ENCODE data around the gene MYCBP. TPM values are rescaled to one million over a fixed set of nuclear protein-coding genes. Genes with fewer than 3 reads are reported as not detected.
A peak's percentile ranks its signal among the peaks of the same experiment; 100 is the strongest.

MYCBP gene
- total and polyA plus RNA-seq, 9 donors: 10.5 to 29.6 (median 23.6) TPM

- H3K27me3 ChIP-seq (ENCODE audit: control insufficient read depth, insufficient read depth, low read length): no peaks in the 10 kb centered on the region
- no CpG with 5 or more reads among the region's 2 CpGs for WGBS (ENCODE audit: insufficient coverage)
- H3K4me1 ChIP-seq (ENCODE audit: control insufficient read depth, insufficient read depth, low read length): peaks cover 14% of the 10 kb centered on the region
- no peaks in the 10 kb centered on the region for H3K36me3 ChIP-seq (ENCODE audit: control insufficient read depth, insufficient read depth, low read length)
- no peak for DNase-seq
- H3K27ac ChIP-seq (ENCODE audit: low read length): no peak overlapping the region
- no peak overlapping the region for H3K4me3 ChIP-seq (ENCODE audit: low read length)
- H3K9me3 ChIP-seq (replicated peaks; ENCODE audit: control insufficient read depth, low read depth, low read length): no peaks in the 10 kb centered on the region
These were observed 2.7 kb upstream of the MYCBP start for GRCh38 chr1:38875811-38876210.

GRCh38 chr1:38872401-38873026 lies 634 bp downstream of the MYCBP start:
- Histone ChIP-seq H3K4me1 (ENCODE audit: control insufficient read depth, insufficient read depth, low read length) (peaks cover 14% of the 10 kb centered on the region), H3K27me3 (ENCODE audit: control insufficient read depth, insufficient read depth, low read length) (no peaks in the 10 kb centered on the region), H3K4me3 (ENCODE audit: low read length) (peak overlapping the region; percentile 90), H3K27ac (ENCODE audit: low read length) (peak overlapping the region; percentile 89), H3K36me3 (ENCODE audit: control insufficient read depth, insufficient read depth, low read length) (no peaks in the 10 kb centered on the region), H3K9me3 (replicated peaks; ENCODE audit: control insufficient read depth, low read depth, low read length) (no peaks in the 10 kb centered on the region)
- DNase-seq: peak; percentile 38
- WGBS (ENCODE audit: insufficient coverage): under 1% methylated on average over 21 of the region's 25 CpGs

- 91% methylated on average over 5 of the region's 8 CpGs for WGBS (ENCODE audit: insufficient coverage)
- DNase-seq: no peak
- Histone ChIP-seq H3K27ac (ENCODE audit: low read length) (no peak overlapping the region), H3K36me3 (ENCODE audit: control insufficient read depth, insufficient read depth, low read length) (no peaks in the 10 kb centered on the region), H3K9me3 (replicated peaks; ENCODE audit: control insufficient read depth, low read depth, low read length) (no peaks in the 10 kb centered on the region), H3K4me1 (ENCODE audit: control insufficient read depth, insufficient read depth, low read length) (peaks cover 14% of the 10 kb centered on the region), H3K4me3 (ENCODE audit: low read length) (no peak overlapping the region), H3K27me3 (ENCODE audit: control insufficient read depth, insufficient read depth, low read length) (no peaks in the 10 kb centered on the region)
These were observed 2.2 kb downstream of the MYCBP start for GRCh38 chr1:38870996-38871395.

- Histone ChIP-seq H3K4me1 (ENCODE audit: control insufficient read depth, insufficient read depth, low read length) (no peaks in the 10 kb centered on the region), H3K27ac (ENCODE audit: low read length) (no peak overlapping the region), H3K4me3 (ENCODE audit: low read length) (no peak overlapping the region), H3K27me3 (ENCODE audit: control insufficient read depth, insufficient read depth, low read length) (no peaks in the 10 kb centered on the region), H3K36me3 (ENCODE audit: control insufficient read depth, insufficient read depth, low read length) (peaks cover 9% of the 10 kb centered on the region), H3K9me3 (replicated peaks; ENCODE audit: control insufficient read depth, low read depth, low read length) (no peaks in the 10 kb centered on the region)
- no peak for DNase-seq
- WGBS (ENCODE audit: insufficient coverage): no CpG with 5 or more reads among the region's 8 CpGs
These were observed 5.9 kb downstream of the MYCBP start for GRCh38 chr1:38867208-38867607.

- Histone ChIP-seq H3K27ac (ENCODE audit: low read length) (no peak overlapping the region), H3K9me3 (replicated peaks; ENCODE audit: control insufficient read depth, low read depth, low read length) (no peaks in the 10 kb centered on the region), H3K4me3 (ENCODE audit: low read length) (no peak overlapping the region), H3K27me3 (ENCODE audit: control insufficient read depth, insufficient read depth, low read length) (no peaks in the 10 kb centered on the region), H3K36me3 (ENCODE audit: control insufficient read depth, insufficient read depth, low read length) (peaks cover 9% of the 10 kb centered on the region), H3K4me1 (ENCODE audit: control insufficient read depth, insufficient read depth, low read length) (peaks cover 7% of the 10 kb centered on the region)
- DNase-seq: no peak
- 76% methylated on average over 3 of the region's 4 CpGs for WGBS (ENCODE audit: insufficient coverage)
These were observed 7.9 kb downstream of the MYCBP start for GRCh38 chr1:38865112-38865715.

- Histone ChIP-seq H3K4me1 (ENCODE audit: control insufficient read depth, insufficient read depth, low read length) (peaks cover 18% of the 10 kb centered on the region), H3K27me3 (ENCODE audit: control insufficient read depth, insufficient read depth, low read length) (no peaks in the 10 kb centered on the region), H3K27ac (ENCODE audit: low read length) (peak overlapping the region; percentile 72), H3K36me3 (ENCODE audit: control insufficient read depth, insufficient read depth, low read length) (peaks cover 16% of the 10 kb centered on the region), H3K4me3 (ENCODE audit: low read length) (peak overlapping the region; percentile 94), H3K9me3 (replicated peaks; ENCODE audit: control insufficient read depth, low read depth, low read length) (no peaks in the 10 kb centered on the region)
- DNase-seq: no peak
- 21% methylated on average over 4 of the region's 6 CpGs for WGBS (ENCODE audit: insufficient coverage)
These were observed 12.7 kb downstream of the MYCBP start for GRCh38 chr1:38860454-38860795.

- Histone ChIP-seq H3K27ac (ENCODE audit: low read length) (peak within 1 kb of the TSS; percentile 72), H3K9me3 (replicated peaks; ENCODE audit: control insufficient read depth, low read depth, low read length) (no peaks in the 10 kb centered on the region), H3K4me1 (ENCODE audit: control insufficient read depth, insufficient read depth, low read length) (peaks cover 18% of the 10 kb centered on the region), H3K36me3 (ENCODE audit: control insufficient read depth, insufficient read depth, low read length) (peaks cover 17% of the 10 kb centered on the region), H3K27me3 (ENCODE audit: control insufficient read depth, insufficient read depth, low read length) (no peaks in the 10 kb centered on the region), H3K4me3 (ENCODE audit: low read length) (peak within 1 kb of the TSS; percentile 94)
- peak; percentile 100 for DNase-seq
- WGBS (ENCODE audit: insufficient coverage): under 1% methylated on average over 68 of the region's 70 CpGs
These were observed 13.3 kb downstream of the MYCBP start, which contains the start of gene RRAGC for GRCh38 chr1:38859561-38860453. Gene RRAGC (minus strand): TSS chr1:38859772. CDS start chr1:38859646, 126 bp downstream.

- H3K27ac ChIP-seq (ENCODE audit: low read length): peak overlapping the region; percentile 65
These were observed 14.2 kb downstream of the MYCBP start for GRCh38 chr1:38858833-38859560.

GRCh38 chr1:38852780-38853179 lies 20.4 kb downstream of the MYCBP start:
- Histone ChIP-seq H3K36me3 (ENCODE audit: control insufficient read depth, insufficient read depth, low read length) (peaks cover 39% of the 10 kb centered on the region), H3K27me3 (ENCODE audit: control insufficient read depth, insufficient read depth, low read length) (no peaks in the 10 kb centered on the region), H3K9me3 (replicated peaks; ENCODE audit: control insufficient read depth, low read depth, low read length) (no peaks in the 10 kb centered on the region), H3K27ac (ENCODE audit: low read length) (no peak overlapping the region), H3K4me3 (ENCODE audit: low read length) (no peak overlapping the region), H3K4me1 (ENCODE audit: control insufficient read depth, insufficient read depth, low read length) (no peaks in the 10 kb centered on the region)
- WGBS (ENCODE audit: insufficient coverage): no CpG with 5 or more reads among the region's 4 CpGs
- no peak for DNase-seq

More at GRCh38 chr1:38858833-38859560, 14.2 kb downstream of the MYCBP start:
- peak; percentile 48 for DNase-seq
- Histone ChIP-seq H3K4me1 (ENCODE audit: control insufficient read depth, insufficient read depth, low read length) (peaks cover 18% of the 10 kb centered on the region), H3K27me3 (ENCODE audit: control insufficient read depth, insufficient read depth, low read length) (no peaks in the 10 kb centered on the region), H3K4me3 (ENCODE audit: low read length) (peak overlapping the region; percentile 88), H3K9me3 (replicated peaks; ENCODE audit: control insufficient read depth, low read depth, low read length) (no peaks in the 10 kb centered on the region), H3K36me3 (ENCODE audit: control insufficient read depth, insufficient read depth, low read length) (peaks cover 17% of the 10 kb centered on the region)
- WGBS (ENCODE audit: insufficient coverage): under 1% methylated on average over 32 of the region's 51 CpGs
